Activated CD4-positive, CD25-positive, alpha-beta regulatory T cell treated with anti-CD3 and anti-CD28 coated beads, Interleukin-2, amount 50 U/mL, for 16 hours (primary cell): ENCODE data around the gene TMPRSS9.

Source experiments
- DNase-seq: peaks from one replicate; pipeline ENCODE4 v3.0.0-alpha.2; 2020; ENCODE audit warnings: low read depth, low spot score

TMPRSS9 gene

DNA sequence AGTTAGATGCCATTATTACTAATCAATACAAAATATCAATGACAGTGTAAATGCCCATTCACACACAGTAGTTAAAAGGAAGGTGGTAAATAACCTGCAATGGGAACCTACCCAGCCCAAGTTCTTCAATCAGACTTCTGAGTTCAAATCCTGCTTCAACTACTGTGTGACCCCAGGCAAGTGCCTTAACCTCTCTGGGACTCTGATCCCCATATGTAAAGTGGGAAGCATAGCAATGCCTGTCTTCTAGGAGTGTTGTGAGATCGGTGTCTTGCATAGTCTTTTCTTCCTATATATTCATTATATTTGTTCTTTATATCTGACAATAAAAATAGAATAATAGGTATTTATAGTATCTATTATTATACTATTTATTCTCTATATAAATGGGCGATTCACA is 60.4 kb downstream of the TMPRSS9 start:
- no peak for DNase-seq

DNA sequence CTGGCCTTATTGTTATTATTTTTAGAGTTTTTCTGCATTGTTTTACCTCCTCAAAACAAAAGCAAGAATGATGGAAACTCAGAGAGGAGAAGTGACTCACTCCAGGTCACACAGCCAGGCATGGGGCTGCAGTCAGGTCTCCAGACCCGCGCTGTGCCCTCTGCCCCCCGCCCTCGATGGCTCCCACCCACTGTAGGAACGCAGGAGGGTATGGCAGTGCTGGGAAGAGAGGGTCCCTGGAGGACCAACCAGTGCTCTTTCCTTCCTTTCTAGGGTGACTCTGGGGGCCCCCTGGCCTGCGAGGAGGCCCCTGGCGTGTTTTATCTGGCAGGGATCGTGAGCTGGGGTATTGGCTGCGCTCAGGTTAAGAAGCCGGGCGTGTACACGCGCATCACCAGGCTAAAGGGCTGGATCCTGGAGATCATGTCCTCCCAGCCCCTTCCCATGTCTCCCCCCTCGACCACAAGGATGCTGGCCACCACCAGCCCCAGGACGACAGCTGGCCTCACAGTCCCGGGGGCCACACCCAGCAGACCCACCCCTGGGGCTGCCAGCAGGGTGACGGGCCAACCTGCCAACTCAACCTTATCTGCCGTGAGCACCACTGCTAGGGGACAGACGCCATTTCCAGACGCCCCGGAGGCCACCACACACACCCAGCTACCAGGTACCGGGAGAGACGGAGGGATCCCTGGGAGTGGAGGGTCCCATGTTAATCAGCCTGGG is 61.7 kb downstream of the TMPRSS9 start:
- DNase-seq = no peak

DNA sequence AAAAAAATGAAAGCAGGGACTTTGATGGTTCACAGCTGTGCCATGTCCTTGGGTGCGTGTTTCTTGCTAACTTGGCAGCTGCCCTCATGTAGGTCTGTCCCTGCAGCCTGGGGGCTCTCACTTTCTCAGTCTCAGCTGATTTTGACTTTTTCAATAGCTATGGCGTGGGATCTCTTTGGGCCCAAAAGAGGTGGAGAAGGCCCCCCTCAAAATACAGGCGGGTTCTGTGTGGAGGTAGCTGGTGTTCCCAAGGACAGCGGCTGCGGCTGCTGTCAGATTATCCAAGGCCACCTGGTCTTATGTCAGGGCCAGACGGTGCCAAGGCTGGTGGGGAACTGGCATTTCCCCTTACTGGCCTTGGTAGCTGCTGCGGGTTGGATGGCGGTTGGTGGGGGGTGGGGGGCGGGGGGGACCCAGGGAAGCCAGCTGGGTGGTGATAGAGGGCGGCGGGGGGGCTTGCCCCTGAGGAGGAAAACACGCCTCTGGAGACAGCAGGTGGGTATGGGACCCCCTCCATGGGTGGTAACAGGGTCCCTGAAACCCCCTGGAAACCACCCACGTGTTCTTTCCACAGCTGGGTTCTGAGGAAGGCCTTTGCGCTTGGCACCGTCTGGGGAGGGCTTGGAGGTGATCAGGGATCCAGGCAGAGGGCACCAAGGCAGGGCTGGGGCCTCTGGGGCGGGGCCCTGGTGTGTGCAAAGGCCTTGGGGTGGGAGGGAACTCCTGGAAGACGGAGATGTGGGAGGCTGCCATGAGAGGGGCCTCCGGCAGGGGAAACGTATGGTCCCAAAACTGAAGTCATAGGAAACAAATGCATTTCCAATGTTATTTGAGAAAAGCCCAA is 63.2 kb downstream of the TMPRSS9 start:
- DNase-seq = no peak

GRCh38 chr19:2423915-2424685 is 64.0 kb downstream of the TMPRSS9 start:
- DNase-seq = no peak

GRCh38 chr19:2424686-2425621 is 64.9 kb downstream of the TMPRSS9 start:
- DNase-seq = no peak

- no peak for DNase-seq
These were observed 65.8 kb downstream of the TMPRSS9 start for GRCh38 chr19:2425622-2426581.

DNA sequence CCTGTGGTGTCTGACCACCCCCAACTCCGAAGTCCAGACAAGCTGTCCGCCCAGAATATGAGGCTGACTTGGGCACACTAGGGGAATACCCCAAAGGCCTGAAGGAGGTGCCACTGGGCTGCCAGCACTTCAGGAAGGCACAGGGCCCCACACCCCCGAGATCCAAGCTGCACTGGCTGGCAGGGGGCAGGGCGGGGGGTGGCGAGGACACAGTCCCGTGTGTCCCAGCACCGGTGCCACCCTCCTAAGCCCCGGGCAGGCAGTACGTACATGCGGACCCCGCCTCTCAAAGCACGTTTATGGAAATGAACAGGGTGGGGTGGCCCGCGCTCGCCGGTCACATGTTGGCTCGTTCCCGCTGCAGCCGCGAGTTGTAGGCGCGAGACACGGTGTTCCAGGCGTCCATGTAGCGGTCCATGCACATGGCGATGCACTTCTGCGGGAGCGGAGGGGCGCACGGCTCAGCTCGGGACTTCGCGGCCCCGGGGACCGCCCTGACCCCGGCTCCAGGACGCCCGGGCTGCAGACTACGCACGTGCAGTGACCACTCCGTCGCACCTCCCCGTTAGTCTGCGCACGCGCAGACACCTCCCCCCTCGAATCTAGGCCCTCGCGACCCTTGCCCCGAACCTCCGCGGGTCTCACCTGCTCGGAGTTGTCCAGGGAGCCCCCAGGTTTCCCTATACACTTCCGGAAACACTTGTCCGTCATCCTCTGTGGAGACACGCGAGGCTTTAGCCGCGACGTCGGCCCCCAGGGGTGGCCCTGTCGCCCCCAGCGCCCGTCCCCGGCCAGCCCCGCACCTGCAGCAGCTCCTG is 66.8 kb downstream of the TMPRSS9 start:
- DNase-seq = no peak

DNA sequence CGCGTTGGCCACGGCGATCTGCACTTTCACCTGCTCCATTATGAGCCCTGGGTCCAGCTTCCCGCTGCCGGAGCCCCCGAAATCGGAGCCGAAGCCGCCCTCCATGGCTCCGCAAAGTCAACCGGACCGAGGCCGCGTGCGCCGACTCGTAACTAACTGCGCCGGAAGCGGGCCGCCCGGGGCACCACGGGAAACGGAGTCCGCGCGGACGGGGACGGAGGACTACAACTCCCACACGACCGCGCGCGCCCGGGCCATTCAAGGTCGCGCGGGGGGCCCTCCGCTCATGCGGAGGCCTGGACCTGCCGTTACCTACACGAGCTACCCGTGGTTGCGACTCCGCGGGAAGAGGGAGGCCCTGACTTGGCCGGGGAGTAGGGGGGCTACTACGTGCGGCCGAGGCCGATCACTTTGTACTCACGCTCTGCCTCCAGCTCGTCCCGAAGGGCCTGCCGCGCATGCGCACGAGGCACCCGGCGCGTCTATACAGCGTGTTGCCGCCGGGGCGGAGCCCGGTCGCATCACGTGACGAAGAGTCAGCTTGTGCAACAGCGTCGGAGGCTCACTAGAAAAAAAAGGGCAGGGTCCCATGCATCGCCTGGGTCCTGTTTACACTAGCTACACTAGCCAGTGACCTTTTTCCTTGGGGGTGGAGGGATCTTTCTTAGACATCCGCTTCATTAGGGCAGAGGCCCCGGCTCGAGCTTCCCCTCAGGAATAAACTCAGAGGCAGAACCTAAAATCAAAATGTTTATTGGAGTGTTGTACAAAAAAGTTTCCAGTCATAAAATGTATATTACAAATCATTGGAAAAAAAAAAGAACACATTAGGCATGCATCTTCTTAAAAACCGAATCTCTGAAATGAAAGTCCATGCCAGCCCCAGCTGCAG is 67.6 kb downstream of the TMPRSS9 start, which contains the start of gene TIMM13:
Gene TIMM13, minus strand, starts transcription at position 158 of the 892 bp plus-strand sequence. Its CDS starts 53 bp downstream, at position 105.
- DNase-seq = peak; percentile 94

- DNase-seq = no peak
These were observed 68.2 kb downstream of the TMPRSS9 start for GRCh38 chr19:2428321-2428690.

GRCh38 chr19:2428756-2429711 is 69.0 kb downstream of the TMPRSS9 start:
- DNase-seq = no peak

DNA sequence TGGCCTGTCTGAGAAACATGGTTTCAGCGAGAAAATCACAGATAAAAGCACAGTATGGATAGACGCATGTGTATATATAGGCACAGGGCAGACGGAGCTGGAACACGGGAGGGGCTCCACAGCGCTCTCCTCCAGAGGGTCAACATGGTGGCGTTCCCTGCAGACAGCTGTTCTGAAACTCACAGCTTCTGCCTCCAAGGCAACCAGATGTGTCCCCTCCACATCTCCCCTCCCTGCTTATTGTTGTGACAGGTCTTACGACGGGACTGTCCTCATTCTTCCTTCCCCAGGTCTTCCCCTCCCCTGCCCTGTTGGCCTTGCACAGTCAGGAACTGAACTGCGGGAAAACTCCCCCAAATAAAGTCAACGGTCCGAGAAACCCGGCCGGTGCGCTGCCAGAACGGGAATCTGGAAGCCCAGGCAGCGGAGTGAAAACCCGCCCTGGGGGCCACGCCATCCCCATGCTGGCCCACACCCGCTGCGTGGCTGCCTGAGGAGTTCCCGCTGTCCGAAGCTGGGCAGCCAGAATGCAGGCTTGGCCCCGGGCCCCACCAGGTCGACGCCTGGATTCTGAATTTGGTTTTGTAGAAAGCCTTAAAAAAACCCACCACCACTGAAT is 70.0 kb downstream of the TMPRSS9 start:
- no peak for DNase-seq

GRCh38 chr19:2431318-2432055 is 71.4 kb downstream of the TMPRSS9 start:
- DNase-seq = no peak

DNA sequence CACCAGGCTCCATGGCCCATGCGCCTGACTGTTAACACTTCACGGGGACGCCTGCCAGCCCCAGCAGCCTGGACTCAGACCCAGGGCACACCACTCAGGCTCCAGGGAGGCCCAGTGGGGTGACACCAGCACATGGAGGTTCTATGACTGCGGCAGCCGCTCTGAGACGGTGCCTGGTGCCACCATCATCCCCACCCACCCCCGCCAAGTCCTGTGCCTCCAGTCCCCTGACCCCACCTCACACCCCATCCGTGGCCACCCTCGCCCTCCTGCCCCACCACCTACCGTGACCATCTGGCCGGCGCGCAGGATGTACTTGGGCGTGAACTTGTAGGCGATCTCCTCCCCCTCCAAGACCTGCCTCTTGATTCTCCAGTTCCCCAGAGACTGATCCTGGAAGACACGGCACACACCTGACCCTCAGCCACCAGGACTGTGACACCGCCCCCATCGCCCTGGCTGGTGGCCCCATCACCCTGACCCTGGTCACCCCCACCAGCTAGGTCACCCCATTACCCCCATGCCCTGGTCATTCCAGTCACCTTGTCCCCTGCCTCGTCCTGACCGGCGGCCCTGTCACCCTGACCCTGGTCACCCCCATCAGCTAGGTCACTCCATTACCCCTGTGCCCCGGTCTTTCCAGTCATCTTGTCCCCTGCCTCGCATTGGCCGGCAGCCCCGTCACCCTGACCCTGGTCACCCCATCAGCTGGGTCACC is 72.2 kb downstream of the TMPRSS9 start:
- no peak for DNase-seq

GRCh38 chr19:2433854-2434253 is 73.8 kb downstream of the TMPRSS9 start:
- DNase-seq = no peak

- no peak for DNase-seq
These were observed 74.2 kb downstream of the TMPRSS9 start for GRCh38 chr19:2434267-2434666.
